Measurements from ENCODE around the gene PAIP2. TPM values are rescaled to one million over a fixed set of nuclear protein-coding genes. Genes with fewer than 3 reads are reported as not detected.

Gene PAIP2
- total and polyA plus RNA-seq, 8 donors = 12.7 to 104 (median 60.2) TPM

- no peaks in the 10 kb centered on the region for H3K9me3 ChIP-seq
- no peaks in the 10 kb centered on the region for H3K27me3 ChIP-seq
- intact Hi-C loops (cut with DNase I; ENCODE audit: low total_unique reads) = no loop called here
- H3K4me3 ChIP-seq = no peak overlapping the region
- peaks cover 0 to 38% (median 18%) of the 10 kb centered on the region in 4 donors for H3K4me1 ChIP-seq
- 90 to 97% (median 95%) methylated on average over 4 of the region's 4 CpGs for WGBS, 5 donors
- peaks cover 17 to 30% (median 25%) of the 10 kb centered on the region in 4 donors for H3K36me3 ChIP-seq
- H3K27ac ChIP-seq = no peak overlapping the region
- no peak for TF ChIP-seq POLR2AphosphoS5 (IDR thresholded peaks at IDR 0.05)
- TF ChIP-seq, protein P1, sequence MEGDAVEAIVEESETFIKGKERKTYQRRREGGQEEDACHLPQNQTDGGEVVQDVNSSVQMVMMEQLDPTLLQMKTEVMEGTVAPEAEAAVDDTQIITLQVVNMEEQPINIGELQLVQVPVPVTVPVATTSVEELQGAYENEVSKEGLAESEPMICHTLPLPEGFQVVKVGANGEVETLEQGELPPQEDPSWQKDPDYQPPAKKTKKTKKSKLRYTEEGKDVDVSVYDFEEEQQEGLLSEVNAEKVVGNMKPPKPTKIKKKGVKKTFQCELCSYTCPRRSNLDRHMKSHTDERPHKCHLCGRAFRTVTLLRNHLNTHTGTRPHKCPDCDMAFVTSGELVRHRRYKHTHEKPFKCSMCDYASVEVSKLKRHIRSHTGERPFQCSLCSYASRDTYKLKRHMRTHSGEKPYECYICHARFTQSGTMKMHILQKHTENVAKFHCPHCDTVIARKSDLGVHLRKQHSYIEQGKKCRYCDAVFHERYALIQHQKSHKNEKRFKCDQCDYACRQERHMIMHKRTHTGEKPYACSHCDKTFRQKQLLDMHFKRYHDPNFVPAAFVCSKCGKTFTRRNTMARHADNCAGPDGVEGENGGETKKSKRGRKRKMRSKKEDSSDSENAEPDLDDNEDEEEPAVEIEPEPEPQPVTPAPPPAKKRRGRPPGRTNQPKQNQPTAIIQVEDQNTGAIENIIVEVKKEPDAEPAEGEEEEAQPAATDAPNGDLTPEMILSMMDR (IDR thresholded peaks at IDR 0.05) = no peak
- TF ChIP-seq EP300 (IDR thresholded peaks at IDR 0.05) = no peak
- no peak for TF ChIP-seq POLR2A (IDR thresholded peaks at IDR 0.05)
- DNase-seq = no peak
Observed at GRCh38 chr5:139360384-139360783, 18.7 kb downstream of the PAIP2 start.

GRCh38 chr5:139361835-139362429 lies 20.3 kb downstream of the PAIP2 start:
- peaks cover 31 to 44% (median 39%) of the 10 kb centered on the region in 4 donors for H3K36me3 ChIP-seq
- DNase-seq = no peak
- no peaks in the 10 kb centered on the region for H3K27me3 ChIP-seq
- TF ChIP-seq, protein P1 (IDR thresholded peaks at IDR 0.05) = no peak
- TF ChIP-seq POLR2A (IDR thresholded peaks at IDR 0.05) (no peak), EP300 (IDR thresholded peaks at IDR 0.05) (no peak), POLR2AphosphoS5 (IDR thresholded peaks at IDR 0.05) (no peak)
- H3K27ac ChIP-seq = no peak overlapping the region
- H3K4me1 ChIP-seq = peaks cover 0 to 26% (median 15%) of the 10 kb centered on the region in 4 donors
- 74 to 86% (median 85%) methylated on average over 6 of the region's 6 CpGs for WGBS, 5 donors
- H3K9me3 ChIP-seq = no peaks in the 10 kb centered on the region
- intact Hi-C loops (cut with DNase I; ENCODE audit: low total_unique reads) = no loop called here
- no peak overlapping the region for H3K4me3 ChIP-seq

DNA sequence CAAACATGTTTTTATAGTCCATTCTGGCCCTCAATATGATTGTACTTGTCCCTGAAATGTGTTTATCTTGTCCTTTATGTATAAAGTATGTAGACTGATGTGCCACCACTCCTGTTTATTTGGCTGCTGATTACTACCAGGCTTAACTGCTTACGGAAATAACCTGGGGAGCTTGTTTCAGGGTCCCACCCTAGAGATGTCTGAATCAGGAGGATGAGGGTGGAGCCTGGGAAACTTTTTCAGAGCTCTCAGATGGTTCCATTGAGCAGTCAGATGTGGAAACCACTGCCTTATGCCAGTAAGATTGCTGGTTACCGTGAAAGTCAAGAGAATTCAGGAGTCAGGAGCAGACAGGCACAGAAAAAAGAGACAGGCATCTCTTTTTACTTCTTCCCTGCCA lies 22.3 kb downstream of the PAIP2 start:
- TF ChIP-seq POLR2A (IDR thresholded peaks at IDR 0.05) (no peak), POLR2AphosphoS5 (IDR thresholded peaks at IDR 0.05) (no peak), EP300 (IDR thresholded peaks at IDR 0.05) (no peak)
- TF ChIP-seq, protein P1 (IDR thresholded peaks at IDR 0.05) = no peak
- no peak overlapping the region for H3K27ac ChIP-seq
- H3K9me3 ChIP-seq = no peaks in the 10 kb centered on the region
- intact Hi-C loops (cut with DNase I; ENCODE audit: low total_unique reads) = no loop called here
- peaks cover 40 to 64% (median 59%) of the 10 kb centered on the region in 4 donors for H3K36me3 ChIP-seq
- DNase-seq = no peak
- no peak overlapping the region for H3K4me3 ChIP-seq
- H3K27me3 ChIP-seq = no peaks in the 10 kb centered on the region
- peaks cover 0 to 16% (median 4%) of the 10 kb centered on the region in 4 donors for H3K4me1 ChIP-seq
- 77 to 83% (median 80%) methylated on average over 2 of the region's 2 CpGs for WGBS, 5 donors

GRCh38 chr5:139364466-139364865 lies 22.8 kb downstream of the PAIP2 start:
- H3K27ac ChIP-seq = no peak overlapping the region
- TF ChIP-seq, protein P1 (IDR thresholded peaks at IDR 0.05) = no peak
- TF ChIP-seq POLR2AphosphoS5 (IDR thresholded peaks at IDR 0.05) (no peak), POLR2A (IDR thresholded peaks at IDR 0.05) (no peak), EP300 (IDR thresholded peaks at IDR 0.05) (no peak)
- H3K27me3 ChIP-seq = no peaks in the 10 kb centered on the region
- peaks cover 0 to 16% (median 4%) of the 10 kb centered on the region in 4 donors for H3K4me1 ChIP-seq
- no peaks in the 10 kb centered on the region for H3K9me3 ChIP-seq
- no peak overlapping the region for H3K4me3 ChIP-seq
- intact Hi-C loops (cut with DNase I; ENCODE audit: low total_unique reads) = no loop called here
- H3K36me3 ChIP-seq = peaks cover 40 to 69% (median 64%) of the 10 kb centered on the region in 4 donors
- no peak for DNase-seq
- 80 to 89% (median 86%) methylated on average over 2 of the region's 2 CpGs for WGBS, 5 donors
